ENCODE measurements around the gene ABCC8. TPM values are rescaled to one million over a fixed set of nuclear protein-coding genes. Genes with fewer than 3 reads are reported as not detected.

ABCC8 gene
- total and polyA plus RNA-seq, 2 donors (not counting 1 experiment from before 2014, with no cell fraction given), result 0.03 to 0.17 TPM

- H3K27me3 Mint-ChIP-seq, result no peaks in the 10 kb centered on the region
- DNase-seq (no peak), ATAC-seq (ENCODE audit: low read depth) (no peak)
- no peak for TF ChIP-seq CTCF (IDR thresholded peaks at IDR 0.05)
- no peak for TF ChIP-seq EZH2 (IDR thresholded peaks at IDR 0.05; ENCODE audit: borderline replicate concordance, insufficient read depth, low read depth, low read length, poor library complexity, severe bottlenecking)
- ChIA-PET CTCF (interaction anchor here (2.3 kb wide), 1 partner anchor 13 kb away, joined by 8 read pairs; the partner anchor contains the start of gene KCNJ11), POLR2A (no interaction called here)
- Histone ChIP-seq H3K9ac (ENCODE audit: low read length) (no peak overlapping the region), H3K4me2 (replicated peaks; ENCODE audit: low read depth, low read length, poor library complexity, severe bottlenecking) (no peak overlapping the region), H3K36me3 (replicated peaks in 1 of 2; ENCODE audit: control extremely low read depth in 1 of 2, control insufficient read depth in 1 of 2, extremely low read depth in 1 of 2, insufficient read depth in 2 of 2, low read length in 1 of 2) (no peaks in the 10 kb centered on the region), H3K79me2 (ENCODE audit: control insufficient read depth, insufficient read depth, low read length) (no peaks in the 10 kb centered on the region), H3K9me3 (ENCODE audit: control extremely low read depth in 1 of 3, control insufficient read depth in 2 of 3, insufficient read depth in 1 of 3, low read length in 2 of 3) (no peaks in the 10 kb centered on the region), H3K4me1 (ENCODE audit: control insufficient read depth in 2 of 2, insufficient read depth in 2 of 2, low read length in 2 of 2) (peaks cover 13 to 26% of the 10 kb centered on the region in 2 donors), H4K20me1 (ENCODE audit: control insufficient read depth, insufficient read depth, low read length, poor library complexity, severe bottlenecking) (no peaks in the 10 kb centered on the region), H3K27me3 (replicated peaks in 1 of 4; ENCODE audit: control extremely low read depth in 1 of 4, control insufficient read depth in 3 of 4, insufficient read depth in 4 of 4, low read length in 3 of 4) (no peaks in the 10 kb centered on the region), H2AFZ (ENCODE audit: insufficient read depth, low read depth, low read length, poor library complexity, severe bottlenecking) (no peak overlapping the region), H3K27ac (ENCODE audit: low read length in 2 of 2) (no peak overlapping the region), H3K4me3 (ENCODE audit: control extremely low read depth in 1 of 5, extremely low read depth in 1 of 5, insufficient read depth in 1 of 5, low read depth in 2 of 5, low read length in 4 of 5) (no peak overlapping the region)
- H3K4me3 Mint-ChIP-seq, result no peak overlapping the region
- WGBS (ENCODE audit: insufficient coverage), result 96% methylated on average over 8 of the region's 8 CpGs
- H3K9me3 Mint-ChIP-seq (ENCODE audit: insufficient read depth), result no peaks in the 10 kb centered on the region
- no peak overlapping the region for H3K27ac Mint-ChIP-seq
- intact Hi-C loops (cut with micrococcal nuclease), result no loop called here
- H3K4me1 Mint-ChIP-seq, result peaks cover 19% of the 10 kb centered on the region
These were observed 74.8 kb downstream of the ABCC8 start for GRCh38 chr11:17401841-17402240.

- H4K20me1 ChIP-seq (ENCODE audit: control insufficient read depth, insufficient read depth, low read length, poor library complexity, severe bottlenecking), result no peaks in the 10 kb centered on the region
- no peaks in the 10 kb centered on the region for H3K79me2 ChIP-seq (ENCODE audit: control insufficient read depth, insufficient read depth, low read length)
- no peaks in the 10 kb centered on the region for H3K27me3 Mint-ChIP-seq
- ATAC-seq (ENCODE audit: low read depth) (no peak), DNase-seq (no peak)
- H3K4me3 ChIP-seq (ENCODE audit: control extremely low read depth in 1 of 5, extremely low read depth in 1 of 5, insufficient read depth in 1 of 5, low read depth in 2 of 5, low read length in 4 of 5), result no peak overlapping the region
- intact Hi-C loops (cut with micrococcal nuclease), result no loop called here
- H3K4me1 Mint-ChIP-seq, result peaks cover 19% of the 10 kb centered on the region
- no peaks in the 10 kb centered on the region for H3K9me3 Mint-ChIP-seq (ENCODE audit: insufficient read depth)
- H3K27me3 ChIP-seq (replicated peaks in 1 of 4; ENCODE audit: control extremely low read depth in 1 of 4, control insufficient read depth in 3 of 4, insufficient read depth in 4 of 4, low read length in 3 of 4), result no peaks in the 10 kb centered on the region
- peak overlapping the region; percentile 47 for H3K9ac ChIP-seq (ENCODE audit: low read length)
- ChIA-PET POLR2A (no interaction called here), CTCF (interaction anchor here (2.3 kb wide), 1 partner anchor 12 kb away, joined by 8 read pairs; the partner anchor contains the start of gene KCNJ11)
- peak overlapping the region; percentile 51 for H3K4me2 ChIP-seq (replicated peaks; ENCODE audit: low read depth, low read length, poor library complexity, severe bottlenecking)
- no peaks in the 10 kb centered on the region for H3K9me3 ChIP-seq (ENCODE audit: control extremely low read depth in 1 of 3, control insufficient read depth in 2 of 3, insufficient read depth in 1 of 3, low read length in 2 of 3)
- H3K4me3 Mint-ChIP-seq, result no peak overlapping the region
- H3K36me3 ChIP-seq (replicated peaks in 1 of 2; ENCODE audit: control extremely low read depth in 1 of 2, control insufficient read depth in 1 of 2, extremely low read depth in 1 of 2, insufficient read depth in 2 of 2, low read length in 1 of 2), result no peaks in the 10 kb centered on the region
- peak overlapping the region; percentile 30 for H2AFZ ChIP-seq (ENCODE audit: insufficient read depth, low read depth, low read length, poor library complexity, severe bottlenecking)
- peaks cover 13 to 26% of the 10 kb centered on the region in 2 donors for H3K4me1 ChIP-seq (ENCODE audit: control insufficient read depth in 2 of 2, insufficient read depth in 2 of 2, low read length in 2 of 2)
- peak overlapping the region; percentile 43 to 67 for H3K27ac ChIP-seq (ENCODE audit: low read length in 2 of 2)
- WGBS (ENCODE audit: insufficient coverage), result 100% methylated on average over 1 of the region's 2 CpGs
- TF ChIP-seq EZH2 (IDR thresholded peaks at IDR 0.05; ENCODE audit: borderline replicate concordance, insufficient read depth, low read depth, low read length, poor library complexity, severe bottlenecking) (no peak), CTCF (IDR thresholded peaks at IDR 0.05) (no peak)
- peak overlapping the region; percentile 77 for H3K27ac Mint-ChIP-seq
These were observed 75.3 kb downstream of the ABCC8 start for GRCh38 chr11:17401316-17401715.

Data from B cell (primary cell).